Dermis lymphatic vessel endothelial cell (primary cell): Measurements from ENCODE around the gene CD177. TPM values are rescaled to one million over a fixed set of nuclear protein-coding genes. Genes with fewer than 3 reads are reported as not detected.

Experiments
- total RNA-seq: library from RNA; depleted of rRNA; stranded (reverse); fragments of >200 nt; gene quantifications from 2 replicates; pipeline ENCODE4 v1.2.1, GENCODE V29; 2014

Gene CD177
- total RNA-seq = under 0.01 and 0.09 TPM in 2 replicates

GRCh38 chr19:43353606-43354304 is at the start of gene CD177:
CD177 (plus strand) TSS chr19:43353686; CDS start chr19:43353715, 29 bp downstream.

Other genes starting within 250 kb of the CD177 start
- gene PSG5, start 167.2 kb upstream of the CD177 start, total RNA-seq = not detected in 2 replicates
- gene PSG4, start 148.0 kb upstream of the CD177 start, total RNA-seq = not detected in 2 replicates
- not detected in 2 replicates for gene PSG9, start 84.2 kb upstream of the CD177 start, total RNA-seq
- gene TEX101, start 61.2 kb downstream of the CD177 start, total RNA-seq = not detected in 2 replicates
- gene LYPD3, start 111.9 kb downstream of the CD177 start, total RNA-seq = 0.17 and 1.1 TPM in 2 replicates
- 48.6 and 55.4 TPM in 2 replicates for gene PHLDB3, start 151.1 kb downstream of the CD177 start, total RNA-seq
- gene ETHE1, start 173.5 kb downstream of the CD177 start, total RNA-seq = 86.1 and 119 TPM in 2 replicates
- gene ZNF575, start 179.5 kb downstream of the CD177 start, total RNA-seq = 0.09 and 0.11 TPM in 2 replicates
- 13.2 and 14.4 TPM in 2 replicates for gene XRCC1, start 221.8 kb downstream of the CD177 start, total RNA-seq
- 2.2 and 5.9 TPM in 2 replicates for gene PINLYP, start 222.1 kb downstream of the CD177 start, total RNA-seq
- gene IRGQ, start 242.4 kb downstream of the CD177 start, total RNA-seq = 24.1 and 26.8 TPM in 2 replicates
- gene ZNF576, start 242.9 kb downstream of the CD177 start, total RNA-seq = 7.2 and 7.3 TPM in 2 replicates